ENCODE data around the gene SUPT4H1.

The SUPT4H1 gene

DNA sequence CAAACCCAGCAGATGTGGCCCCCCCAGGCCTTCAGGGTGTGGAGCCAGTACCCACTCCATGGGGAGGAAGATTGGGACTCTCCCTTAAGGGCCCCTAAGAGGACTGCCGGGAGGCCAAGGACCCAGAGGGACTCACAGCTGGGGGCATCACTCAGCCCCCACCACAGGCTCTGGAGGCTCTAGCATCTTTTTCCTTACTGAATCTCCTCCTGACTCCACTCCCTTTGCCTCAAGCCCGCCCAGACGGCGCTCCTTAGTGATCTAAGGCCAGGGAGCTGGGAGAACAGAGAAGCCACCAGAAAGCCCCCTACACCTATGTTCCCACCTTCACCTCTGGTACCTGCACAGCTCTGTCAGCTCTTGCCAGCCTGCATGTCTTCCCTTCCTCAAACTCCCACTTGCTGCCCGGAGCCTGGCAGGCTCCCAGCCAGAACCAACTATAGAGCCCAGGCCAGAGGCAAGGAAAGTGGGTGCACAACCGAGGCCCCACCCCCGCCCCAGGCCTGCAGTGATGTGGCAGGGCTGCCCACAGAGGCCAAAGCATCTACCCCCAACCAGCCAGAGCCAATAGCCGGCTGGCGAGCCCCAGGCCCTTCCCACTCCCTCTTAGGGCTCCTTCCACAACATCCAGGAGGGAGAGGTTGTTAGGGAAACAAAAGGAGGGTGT, 48.9 kb downstream of the SUPT4H1 start:
- DNase-seq = no peak

DNA sequence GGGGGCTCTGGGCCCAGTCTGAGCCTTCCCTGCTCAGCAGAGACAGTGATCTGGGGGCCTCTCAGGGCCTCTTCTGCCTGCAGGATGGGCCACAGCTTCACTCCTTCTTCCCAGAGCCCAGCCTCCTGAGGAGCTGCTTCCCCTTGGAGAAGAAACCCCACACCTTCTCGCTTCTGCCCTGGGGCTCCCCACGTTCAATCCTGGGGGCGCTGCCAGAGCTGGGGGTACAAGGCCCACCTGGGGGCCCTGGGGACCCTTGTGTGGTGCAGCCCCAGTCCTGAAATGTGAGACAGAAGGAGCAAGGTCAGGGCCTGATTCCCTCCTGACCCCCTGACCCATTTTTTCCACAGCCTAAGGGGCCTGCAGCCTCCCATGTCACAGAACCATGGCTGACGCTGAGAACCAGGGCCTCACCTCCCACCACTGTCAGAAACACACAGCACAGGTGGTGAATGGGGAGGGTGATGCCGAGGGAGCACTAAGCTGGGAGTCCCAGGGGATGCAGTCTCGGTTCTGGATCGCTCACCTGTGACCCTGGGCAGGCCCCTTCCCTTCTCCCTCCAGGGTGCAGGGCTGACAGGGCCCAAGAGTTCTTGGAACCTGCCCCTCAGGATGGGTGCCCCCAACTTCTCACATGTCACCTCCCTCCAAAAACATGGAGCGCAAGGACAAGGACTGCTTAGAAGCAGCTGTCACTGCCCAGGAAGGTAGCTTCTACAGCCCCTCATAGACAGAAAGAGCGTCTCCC, 49.7 kb downstream of the SUPT4H1 start:
- DNase-seq = no peak

DNA sequence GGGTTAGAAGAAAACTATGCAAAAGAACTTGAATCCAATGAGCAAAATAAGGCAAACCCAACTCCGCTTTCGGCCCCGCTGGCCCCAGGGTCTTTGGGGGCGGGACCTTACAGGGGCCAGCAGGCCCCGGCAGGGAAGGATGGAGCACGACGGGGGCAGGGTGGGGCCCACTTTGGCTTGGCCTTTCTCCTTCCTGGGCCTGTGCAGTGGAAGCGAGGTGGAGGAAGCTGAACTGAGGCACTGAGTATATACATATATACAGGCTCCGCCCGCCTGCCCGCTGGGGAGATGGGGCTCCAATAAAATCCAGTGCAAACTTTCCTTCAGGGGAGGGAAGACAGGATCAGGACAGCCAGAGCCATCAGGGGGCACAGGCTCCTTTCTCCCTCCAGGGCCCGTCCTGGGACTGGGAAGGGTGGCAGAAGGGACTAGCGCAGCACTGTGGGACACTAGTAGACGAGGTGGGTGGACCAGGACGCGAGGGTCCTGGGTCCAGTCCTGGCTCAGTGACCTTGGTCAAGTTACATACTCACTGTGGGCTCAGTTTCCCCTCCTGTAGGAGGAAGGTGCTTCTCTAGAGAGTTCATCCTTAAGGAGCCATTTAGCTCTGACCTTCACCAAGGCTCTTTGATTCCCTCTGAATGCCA, 50.4 kb downstream of the SUPT4H1 start:
- DNase-seq = no peak

DNA sequence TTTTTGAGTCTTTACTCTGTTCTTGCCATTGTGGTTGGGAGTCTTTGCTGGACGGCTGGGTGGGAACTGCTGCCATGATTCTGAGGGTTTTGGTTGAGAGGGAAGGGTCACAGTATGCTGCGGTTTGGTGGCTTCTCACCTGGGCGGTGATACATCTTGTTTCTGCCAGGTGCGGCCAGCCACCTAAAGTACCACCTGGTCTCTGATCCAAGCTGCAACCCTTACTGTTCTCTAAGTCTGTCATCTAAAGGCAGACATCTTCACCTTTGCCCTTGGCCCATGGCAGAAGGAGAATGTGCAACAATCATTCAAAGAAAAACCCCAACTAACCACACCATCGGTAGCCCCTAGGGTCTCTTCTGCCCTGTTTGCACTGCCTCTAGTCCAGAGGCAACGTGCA, 51.7 kb downstream of the SUPT4H1 start:
- DNase-seq = no peak
